Keratinocyte (primary cell): ENCODE results near the gene POR. TPM values are rescaled to one million over a fixed set of nuclear protein-coding genes. Genes with fewer than 3 reads are reported as not detected.

ENCODE experiments used
- DNase-seq: peaks from one replicate; pipeline ENCODE4 v3.0.0-alpha.2; 2011; ENCODE audit warnings: low read depth, missing footprints, low spot score
- FAIRE-seq: peaks from 2 replicates; lab custom pipeline; 2011; peaks lifted over from hg19 to GRCh38; lab: Jason Lieb, UNC
- H2AFZ ChIP-seq: 2 replicates; pipeline ENCODE4 v1.6.0; 2012; ENCODE audit warnings: low read length, control low read depth, inconsistent platforms; ENCODE audit not compliant: control insufficient read depth
- H3K27ac ChIP-seq: 2 replicates; pipeline ENCODE4 v1.5.1; 2011; ENCODE audit warnings: low read length; ENCODE audit not compliant: control insufficient read depth, insufficient read depth
- H3K27me3 ChIP-seq: 3 replicates; pipeline ENCODE4 v1.6.0; 2011; ENCODE audit warnings: low read length; ENCODE audit not compliant: control insufficient read depth, insufficient read depth; ENCODE audit errors: extremely low read depth
- H3K36me3 ChIP-seq, 2 experiments: 2 replicates in 1 of 2; 3 replicates in 1 of 2; pipeline ENCODE4 v1.5.1; 2011; ENCODE audit warnings: low read length in 2 of 2, mild to moderate bottlenecking in 1 of 2; ENCODE audit not compliant: control insufficient read depth in 2 of 2, insufficient read depth in 2 of 2; ENCODE audit errors: extremely low read depth in 1 of 2
- H3K4me1 ChIP-seq: 3 replicates; pipeline ENCODE4 v1.5.1; 2011; ENCODE audit warnings: low read length; ENCODE audit not compliant: control insufficient read depth, insufficient read depth; ENCODE audit errors: extremely low read depth
- H3K4me2 ChIP-seq: 3 replicates; pipeline ENCODE4 v1.6.0; 2011; ENCODE audit warnings: low read depth, low read length; ENCODE audit not compliant: control insufficient read depth, insufficient read depth; ENCODE audit errors: extremely low read depth
- H3K4me3 ChIP-seq, 3 experiments: fragments of 200-600 bp in 1 of 3; sonication (generic) in 1 of 3; 2 replicates in 2 of 3; 3 replicates in 1 of 3; pipeline ENCODE4 v1.5.1; 2011 to 2016; ENCODE audit warnings: low read length in 3 of 3, mild to moderate bottlenecking in 3 of 3, control low read depth in 2 of 3, inconsistent platforms in 1 of 3, low read depth in 1 of 3, mixed read lengths in 1 of 3, mixed run types in 1 of 3, moderate library complexity in 1 of 3; ENCODE audit not compliant: control insufficient read depth in 2 of 3, insufficient read depth in 2 of 3; ENCODE audit errors: extremely low read depth in 1 of 3
- H3K79me2 ChIP-seq: 2 replicates; pipeline ENCODE4 v1.6.0; 2012; ENCODE audit warnings: low read length; ENCODE audit not compliant: control insufficient read depth, insufficient read depth
- H3K9ac ChIP-seq: 3 replicates; pipeline ENCODE4 v1.6.0; 2011; ENCODE audit warnings: low read length; ENCODE audit not compliant: control insufficient read depth, insufficient read depth; ENCODE audit errors: extremely low read depth
- H3K9me1 ChIP-seq: 3 replicates; pipeline ENCODE4 v1.6.0; 2011; ENCODE audit warnings: low read length; ENCODE audit not compliant: control insufficient read depth, insufficient read depth; ENCODE audit errors: extremely low read depth
- H3K9me3 ChIP-seq: 2 replicates; pipeline ENCODE4 v1.5.1; 2012; ENCODE audit warnings: low read depth, low read length; ENCODE audit not compliant: control insufficient read depth
- H4K20me1 ChIP-seq: 3 replicates; pipeline ENCODE4 v1.6.0; 2011; ENCODE audit warnings: low read length; ENCODE audit not compliant: control insufficient read depth, insufficient read depth; ENCODE audit errors: extremely low read depth
- EZH2 ChIP-seq: IDR thresholded peaks from one replicate; pipeline ENCODE4 v1.6.1; 2012; ENCODE audit warnings: inconsistent platforms, mild to moderate bottlenecking, low read length, moderate library complexity
- dilution Hi-C: fragments of 300-500 bp; cut with MboI; formaldehyde crosslinking; loops from one replicate; pipeline ENCODE4 v1.7.0; 2020; ENCODE audit warnings: low sequenced_read_pairs; ENCODE audit not compliant: extremely low pct_ligation_motif_present
- polyA plus RNA-seq, 5 experiments: library from polyadenylated mRNA; depleted of rRNA in 3 of 5; stranded (reverse) in 3 of 5; stranded (forward) in 1 of 5; unstranded in 1 of 5; fragments of >200 nt; gene quantifications; 1 replicate in 1 of 5; 2 replicates in 3 of 5; 3 replicates in 1 of 5; pipeline versions ENCODE4 v1.2.1 to v1.2.3, GENCODE V29; 2011 to 2012; ENCODE audit warnings: missing spikeins in 2 of 5, low read depth in 1 of 5, low replicate concordance in 1 of 5
- TF ChIP-seq, protein P1 (sequence below), 3 experiments: IDR thresholded peaks in 1 of 3; conservative IDR thresholded peaks in 1 of 3; optimal IDR thresholded peaks in 1 of 3; 2 replicates in 2 of 3; 3 replicates in 1 of 3; pipeline versions ENCODE3 to v1.5.1; 2011; ENCODE audit warnings: low read length in 3 of 3, mild to moderate bottlenecking in 3 of 3, moderate library complexity in 2 of 3, control low read depth in 1 of 3, inconsistent platforms in 1 of 3; ENCODE audit not compliant: insufficient read depth in 2 of 3; ENCODE audit errors: extremely low read depth in 1 of 3

POR gene
- polyA plus RNA-seq, 1 donor (not counting 4 experiments of a cell fraction or from before 2014, with no cell fraction given), result 28.6 TPM

DNA sequence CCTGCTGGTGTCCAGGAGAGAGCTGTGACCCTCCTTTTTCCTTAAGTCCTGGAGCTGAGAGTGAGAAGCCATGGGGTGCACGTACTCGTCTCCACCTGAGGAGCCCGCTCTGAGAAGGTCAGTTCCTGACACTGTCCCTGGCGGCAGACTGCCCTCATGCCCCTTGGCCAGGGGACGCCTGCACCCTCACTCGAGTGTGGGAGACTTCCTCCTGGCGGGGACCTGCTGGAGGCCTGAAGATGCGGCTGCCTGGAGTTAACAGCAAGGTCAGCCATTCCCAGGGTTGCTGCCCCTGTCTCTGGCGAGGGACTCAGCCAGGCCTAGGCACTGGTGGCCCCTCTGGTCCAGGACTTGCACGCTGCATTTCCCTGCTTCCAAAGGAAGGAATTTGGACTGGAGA, 53.1 kb downstream of the POR start:
- H3K9me1 ChIP-seq, result no peaks in the 10 kb centered on the region
- no peaks in the 10 kb centered on the region for H3K27me3 ChIP-seq
- peaks cover 3 to 14% of the 10 kb centered on the region in 2 experiments for H3K36me3 ChIP-seq
- no peaks in the 10 kb centered on the region for H4K20me1 ChIP-seq
- H3K27ac ChIP-seq, result no peak overlapping the region
- no peaks in the 10 kb centered on the region for H3K4me1 ChIP-seq
- H3K79me2 ChIP-seq, result no peaks in the 10 kb centered on the region
- no peaks in the 10 kb centered on the region for H3K9me3 ChIP-seq
- H3K9ac ChIP-seq, result no peak overlapping the region
- DNase-seq, result no peak
- H3K4me2 ChIP-seq, result no peak overlapping the region
- TF ChIP-seq, protein P1, sequence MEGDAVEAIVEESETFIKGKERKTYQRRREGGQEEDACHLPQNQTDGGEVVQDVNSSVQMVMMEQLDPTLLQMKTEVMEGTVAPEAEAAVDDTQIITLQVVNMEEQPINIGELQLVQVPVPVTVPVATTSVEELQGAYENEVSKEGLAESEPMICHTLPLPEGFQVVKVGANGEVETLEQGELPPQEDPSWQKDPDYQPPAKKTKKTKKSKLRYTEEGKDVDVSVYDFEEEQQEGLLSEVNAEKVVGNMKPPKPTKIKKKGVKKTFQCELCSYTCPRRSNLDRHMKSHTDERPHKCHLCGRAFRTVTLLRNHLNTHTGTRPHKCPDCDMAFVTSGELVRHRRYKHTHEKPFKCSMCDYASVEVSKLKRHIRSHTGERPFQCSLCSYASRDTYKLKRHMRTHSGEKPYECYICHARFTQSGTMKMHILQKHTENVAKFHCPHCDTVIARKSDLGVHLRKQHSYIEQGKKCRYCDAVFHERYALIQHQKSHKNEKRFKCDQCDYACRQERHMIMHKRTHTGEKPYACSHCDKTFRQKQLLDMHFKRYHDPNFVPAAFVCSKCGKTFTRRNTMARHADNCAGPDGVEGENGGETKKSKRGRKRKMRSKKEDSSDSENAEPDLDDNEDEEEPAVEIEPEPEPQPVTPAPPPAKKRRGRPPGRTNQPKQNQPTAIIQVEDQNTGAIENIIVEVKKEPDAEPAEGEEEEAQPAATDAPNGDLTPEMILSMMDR (optimal IDR thresholded peaks at IDR 0.05 in 1 of 3, IDR thresholded peaks at IDR 0.05 in 1 of 3, conservative IDR thresholded peaks at IDR 0.05 in 1 of 3; ENCODE audit: extremely low read depth in 1 of 3, insufficient read depth in 2 of 3, low read length in 3 of 3), result no peak
- no peak for TF ChIP-seq EZH2
- no peak for FAIRE-seq
- H2AFZ ChIP-seq, result no peak overlapping the region
- dilution Hi-C loops, result no loop called here
- no peak overlapping the region for H3K4me3 ChIP-seq

DNA sequence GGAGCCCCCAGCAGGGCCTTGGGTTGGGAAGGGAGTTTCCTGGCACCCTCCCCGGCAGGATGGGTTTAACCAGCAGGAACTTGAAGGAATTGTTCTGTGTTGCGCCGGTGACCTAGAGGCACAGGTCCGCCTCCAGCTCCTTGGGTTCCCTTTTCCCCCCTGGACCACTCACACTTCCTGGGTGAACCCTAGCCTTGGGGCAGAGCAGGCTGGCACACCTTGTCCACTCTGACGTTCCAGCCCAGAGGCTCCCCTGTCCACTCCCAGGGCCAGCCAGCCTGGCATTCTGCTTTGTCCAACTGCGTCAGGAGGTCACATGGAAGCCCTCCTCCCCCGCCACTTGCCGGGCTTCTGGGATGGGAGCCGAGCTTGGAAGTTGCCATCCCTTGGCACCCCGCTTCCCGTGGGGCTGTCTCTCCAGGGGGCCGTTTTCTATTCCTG, 53.6 kb downstream of the POR start:
- TF ChIP-seq EZH2, result no peak
- TF ChIP-seq, protein P1 (optimal IDR thresholded peaks at IDR 0.05 in 1 of 3, IDR thresholded peaks at IDR 0.05 in 1 of 3, conservative IDR thresholded peaks at IDR 0.05 in 1 of 3; ENCODE audit: extremely low read depth in 1 of 3, insufficient read depth in 2 of 3, low read length in 3 of 3), result no peak
- Histone ChIP-seq H3K9me3 (no peaks in the 10 kb centered on the region), H3K9me1 (no peaks in the 10 kb centered on the region), H3K4me2 (no peak overlapping the region), H3K27ac (no peak overlapping the region), H3K4me1 (no peaks in the 10 kb centered on the region), H3K79me2 (no peaks in the 10 kb centered on the region), H3K4me3 (no peak overlapping the region), H3K36me3 (peaks cover 3 to 14% of the 10 kb centered on the region in 2 experiments), H3K9ac (no peak overlapping the region), H4K20me1 (no peaks in the 10 kb centered on the region), H2AFZ (no peak overlapping the region), H3K27me3 (no peaks in the 10 kb centered on the region)
- DNase-seq (no peak), FAIRE-seq (no peak)
- dilution Hi-C loops, result no loop called here
